HG03280 (cell line): Measurements from ENCODE around the gene DNAH3.
"Not testable (repeated sequence)": the region's sequence is repeated elsewhere in the genome, so short reads cannot be mapped to it uniquely, and the experiment has no call there.

Source experiments
- ATAC-seq: cut with Tn5 transposase; IDR thresholded peaks from one replicate; pipeline ENCODE4 v1.9.1; 2021; ENCODE audit warnings: mild to moderate bottlenecking, moderate library complexity; ENCODE audit not compliant: unreplicated experiment

Gene DNAH3

DNA sequence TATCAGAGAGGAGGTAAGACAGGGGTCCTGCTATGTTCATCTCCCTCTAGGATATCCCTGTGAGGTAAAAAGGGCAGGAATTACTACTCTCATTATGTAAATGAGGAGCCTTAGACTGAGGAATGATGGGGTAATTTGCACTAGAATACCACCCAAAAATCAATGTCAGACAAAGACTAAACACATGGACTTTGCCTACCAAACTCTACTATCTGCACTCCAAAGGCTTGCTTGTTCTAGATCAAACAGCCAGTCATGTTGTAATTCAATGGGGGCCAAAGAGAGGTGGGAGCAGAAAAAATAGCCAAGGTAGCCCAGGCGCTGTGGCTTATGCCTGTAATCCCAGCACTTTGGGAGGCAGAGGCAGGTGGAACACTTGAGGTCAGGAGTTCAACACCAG lies 129.3 kb downstream of the DNAH3 start:
- ATAC-seq: no peak

DNA sequence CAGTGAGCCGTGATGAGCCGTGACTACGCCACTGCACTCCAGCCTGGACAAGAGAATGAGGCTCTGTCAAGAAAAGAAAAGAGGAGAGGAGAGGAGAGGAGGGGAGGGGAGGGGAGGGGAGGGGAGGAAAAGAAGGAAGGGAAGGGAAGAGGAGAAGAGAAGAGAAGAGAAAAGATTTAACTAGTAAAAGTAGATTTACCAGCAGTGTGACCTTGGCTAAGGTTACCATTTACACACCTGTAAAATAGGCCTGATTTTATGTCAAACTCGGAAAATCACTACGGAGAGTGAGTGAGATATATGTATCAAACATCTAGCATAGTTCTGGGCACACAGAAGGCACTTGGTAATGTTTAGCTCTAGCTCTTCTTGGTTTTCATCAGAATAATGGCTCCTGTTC lies 140.8 kb downstream of the DNAH3 start:
- ATAC-seq: no peak

DNA sequence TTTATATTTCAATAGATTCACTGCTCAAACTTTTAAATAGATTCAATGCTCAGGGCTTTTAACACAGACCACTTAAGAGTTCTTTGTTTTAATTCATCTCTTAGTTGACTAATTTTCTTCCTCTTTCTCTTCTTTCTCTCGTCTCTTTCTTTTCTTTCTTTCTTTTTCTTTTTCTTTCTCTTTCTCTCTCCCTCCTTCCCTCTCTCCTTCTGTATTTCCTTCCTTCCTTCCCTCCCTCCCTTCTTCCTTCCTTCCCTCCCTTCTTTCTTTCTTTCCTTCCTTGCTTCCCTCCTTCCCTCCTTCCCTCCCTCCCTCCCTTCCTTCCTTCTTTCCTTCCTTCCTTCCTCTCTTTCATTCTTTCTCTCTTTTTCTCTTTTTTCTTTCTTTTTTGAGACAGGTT lies 145.6 kb downstream of the DNAH3 start:
- no peak for ATAC-seq

DNA sequence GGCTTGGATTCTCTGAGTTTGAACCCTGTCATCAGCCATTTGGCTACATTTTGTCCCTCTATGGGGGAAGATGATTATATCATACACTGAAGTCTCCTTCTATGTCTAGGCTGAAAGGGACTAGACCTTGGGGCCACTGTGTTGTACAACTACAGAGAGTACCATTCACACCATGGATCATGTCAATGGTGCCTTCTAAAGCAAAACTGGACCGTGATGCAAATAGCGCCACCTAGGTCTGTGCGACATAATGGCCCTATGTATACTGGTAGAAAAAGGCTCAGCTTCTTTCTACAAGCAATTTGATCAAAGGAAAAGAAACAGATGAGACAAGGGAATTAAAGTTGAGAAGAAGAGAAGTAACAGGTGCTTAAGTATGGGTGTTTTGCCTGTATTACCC lies 149.4 kb downstream of the DNAH3 start:
- ATAC-seq: no peak

DNA sequence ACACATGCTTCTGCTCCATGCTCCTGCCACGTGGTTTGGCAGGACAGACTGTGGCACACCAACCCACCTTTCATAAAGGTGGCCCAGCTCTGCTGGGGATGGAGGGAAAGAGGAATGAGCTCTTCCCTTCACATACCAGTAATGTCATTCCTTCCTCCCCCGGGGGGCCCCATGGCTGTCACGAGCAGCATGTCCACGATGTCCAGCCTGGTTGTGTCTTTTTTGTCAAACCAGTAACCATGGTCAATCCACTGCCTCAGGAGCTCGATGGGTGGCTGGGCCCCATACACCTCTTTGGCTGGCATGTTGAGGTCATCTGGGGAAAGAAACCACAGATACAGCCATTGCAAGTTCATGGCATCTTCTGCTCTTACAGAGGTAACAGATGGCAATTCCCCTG lies 153.5 kb downstream of the DNAH3 start:
- ATAC-seq: no peak

DNA sequence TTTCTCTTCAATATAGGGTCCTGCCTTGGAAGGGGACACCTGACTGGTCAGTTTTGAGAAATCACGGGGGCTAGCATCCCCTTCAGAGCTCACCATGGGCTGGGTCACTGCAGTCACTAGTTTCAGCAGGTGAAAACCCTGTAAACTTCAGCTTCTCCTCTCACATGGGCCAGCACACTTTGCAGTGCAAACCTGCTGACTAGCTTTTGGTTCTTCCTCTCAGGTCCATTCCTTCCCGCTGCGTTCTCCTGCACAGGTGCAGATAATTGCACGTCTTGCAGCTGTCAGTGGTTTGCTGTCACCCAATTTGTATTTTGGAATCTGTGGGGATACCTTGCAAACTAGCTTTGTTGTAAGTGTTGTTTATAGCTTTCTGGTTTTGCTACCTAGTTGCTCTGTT lies 154.9 kb downstream of the DNAH3 start:
- no peak for ATAC-seq

DNA sequence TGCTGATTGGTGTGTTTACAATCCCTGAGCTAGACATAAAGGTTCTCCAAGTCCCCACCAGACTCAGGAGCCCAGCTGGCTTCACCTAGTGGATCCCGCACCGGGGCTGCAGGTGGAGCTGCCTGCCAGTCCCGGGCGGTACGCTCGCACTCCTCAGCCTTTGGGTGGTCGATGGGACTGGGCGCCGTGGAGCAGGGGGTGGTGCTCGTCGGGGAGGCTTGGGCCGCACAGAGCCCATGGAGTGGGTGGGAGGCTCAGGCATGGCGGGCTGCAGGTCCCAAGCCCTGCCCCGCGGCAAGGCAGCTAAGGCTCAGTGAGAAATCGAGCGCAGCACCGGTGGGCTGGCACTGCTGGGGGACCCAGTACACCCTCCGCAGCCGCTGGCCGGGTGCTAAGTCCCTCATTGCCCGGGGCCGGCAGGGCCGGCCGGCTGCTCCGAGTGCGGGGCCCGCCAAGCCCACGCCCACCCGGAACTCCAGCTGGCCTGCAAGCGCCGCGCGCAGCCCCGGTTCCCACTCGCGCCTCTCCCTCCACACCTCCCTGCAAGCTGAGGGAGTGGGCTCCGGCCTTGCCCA lies 161.1 kb downstream of the DNAH3 start:
- not testable (repeated sequence) for ATAC-seq

DNA sequence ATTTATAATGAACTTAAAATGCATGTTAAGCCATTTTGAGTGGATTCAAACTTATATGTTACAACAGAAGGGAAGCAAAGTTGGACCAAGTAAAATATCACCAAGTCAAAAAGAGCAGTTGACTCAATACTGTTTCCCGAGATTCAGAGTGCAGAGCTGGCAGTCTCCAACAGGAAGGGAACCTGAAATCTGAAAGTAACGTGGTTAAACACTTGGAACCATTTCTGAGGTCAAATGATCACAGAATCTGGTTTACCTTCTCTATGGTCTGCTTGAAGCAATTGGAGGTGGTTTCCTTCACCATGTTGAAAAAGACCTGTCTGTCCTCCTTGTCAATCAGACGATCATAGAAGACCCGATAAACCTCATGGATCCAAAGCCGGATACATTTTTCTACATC lies 163.6 kb downstream of the DNAH3 start:
- ATAC-seq: no peak

DNA sequence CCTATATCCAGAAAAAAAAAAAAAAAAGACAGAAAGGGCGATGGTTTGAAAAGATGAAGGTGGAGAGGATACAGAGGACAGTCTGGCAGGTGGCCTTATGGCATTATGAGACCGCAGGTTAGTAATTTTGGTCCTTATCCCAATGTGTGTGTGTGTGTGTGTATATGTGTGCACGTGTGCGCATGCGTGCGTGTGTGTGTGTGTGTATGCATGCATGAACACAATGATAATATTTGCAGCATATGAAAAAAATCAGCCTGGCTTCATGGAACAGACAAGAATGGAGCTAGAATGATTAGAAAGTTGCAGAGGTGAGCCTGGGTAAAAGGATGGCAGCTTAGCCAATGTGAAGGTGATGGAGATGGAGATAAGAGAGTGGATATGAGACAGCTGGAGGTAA lies 166.6 kb downstream of the DNAH3 start:
- ATAC-seq: no peak

DNA sequence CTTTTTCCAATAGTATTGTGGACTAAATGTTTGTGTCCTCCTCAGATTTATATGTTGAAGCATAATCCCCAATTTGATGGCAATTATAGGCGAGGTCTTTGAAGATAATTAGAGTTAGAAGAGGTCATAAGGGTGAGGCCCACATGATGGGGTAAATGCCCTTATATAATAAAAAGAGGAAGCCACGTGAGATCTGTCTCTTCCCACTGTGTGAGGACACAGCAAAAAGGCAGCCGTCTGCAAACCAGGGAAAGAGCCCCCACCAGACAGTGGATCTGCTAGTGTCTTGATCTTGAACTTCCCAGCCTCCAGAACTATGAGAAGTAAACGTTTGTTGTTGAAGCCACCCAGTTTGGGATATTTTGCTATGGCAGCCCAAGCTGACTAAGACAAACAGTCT lies 174.1 kb downstream of the DNAH3 start:
- no peak for ATAC-seq

DNA sequence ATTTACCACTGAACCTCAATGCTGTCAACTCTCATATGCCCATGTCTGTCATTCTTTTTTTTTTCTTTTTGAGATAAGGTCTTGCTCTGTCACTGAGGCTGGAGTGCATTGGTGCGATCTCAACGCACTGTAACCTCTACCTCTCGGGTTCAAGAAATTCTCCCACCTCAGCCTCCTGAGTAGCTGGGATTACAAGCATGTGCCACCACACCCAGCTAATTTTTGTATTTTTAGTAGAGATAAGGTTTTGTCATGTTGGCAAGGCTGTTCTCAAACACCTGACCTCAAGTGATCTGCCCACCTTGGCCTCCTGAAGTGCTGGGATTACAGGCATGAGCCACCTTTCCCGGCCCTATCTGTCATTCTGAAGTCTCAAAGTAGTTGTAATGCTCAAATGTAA lies 177.4 kb downstream of the DNAH3 start:
- not testable (repeated sequence) for ATAC-seq

DNA sequence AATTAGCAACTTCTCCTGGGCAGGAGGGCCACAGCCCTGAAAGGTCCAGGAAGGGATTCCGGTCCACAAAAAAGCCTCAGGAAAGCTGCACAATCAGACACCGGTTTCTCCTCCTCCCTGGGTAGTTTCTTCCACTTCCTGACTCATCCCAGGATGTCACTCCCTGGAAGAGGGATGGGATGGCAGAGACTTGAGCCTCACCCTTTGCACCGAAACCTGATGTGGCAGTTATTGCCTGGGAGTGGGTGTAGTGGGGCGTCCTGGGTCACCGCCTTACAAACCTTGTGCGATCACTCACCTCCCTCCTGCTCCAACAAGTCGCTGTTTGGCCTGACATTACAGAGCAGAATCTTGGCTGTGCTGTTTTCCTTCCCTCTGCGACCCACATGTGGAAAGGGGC lies 179.2 kb downstream of the DNAH3 start:
- ATAC-seq: no peak

DNA sequence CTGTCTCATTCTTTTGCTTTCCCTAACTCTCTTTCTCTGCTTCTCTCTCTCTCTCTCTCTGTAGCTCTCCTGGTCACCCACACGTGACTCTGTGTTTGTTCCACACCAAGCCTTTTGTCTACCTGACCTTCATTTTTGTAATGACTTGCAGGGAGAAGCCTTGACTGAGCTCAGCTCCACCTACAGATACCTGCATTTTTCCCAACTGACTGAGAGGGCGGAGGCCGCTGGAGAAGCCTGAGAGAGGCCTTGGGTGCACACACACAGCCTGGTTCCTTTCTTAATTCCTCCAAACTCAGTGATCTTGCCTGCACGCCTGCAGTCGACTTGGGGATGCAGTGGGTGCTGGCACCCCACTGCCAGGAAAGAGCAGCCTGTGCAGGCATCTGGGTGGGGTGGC lies 181.3 kb downstream of the DNAH3 start:
- no peak for ATAC-seq

DNA sequence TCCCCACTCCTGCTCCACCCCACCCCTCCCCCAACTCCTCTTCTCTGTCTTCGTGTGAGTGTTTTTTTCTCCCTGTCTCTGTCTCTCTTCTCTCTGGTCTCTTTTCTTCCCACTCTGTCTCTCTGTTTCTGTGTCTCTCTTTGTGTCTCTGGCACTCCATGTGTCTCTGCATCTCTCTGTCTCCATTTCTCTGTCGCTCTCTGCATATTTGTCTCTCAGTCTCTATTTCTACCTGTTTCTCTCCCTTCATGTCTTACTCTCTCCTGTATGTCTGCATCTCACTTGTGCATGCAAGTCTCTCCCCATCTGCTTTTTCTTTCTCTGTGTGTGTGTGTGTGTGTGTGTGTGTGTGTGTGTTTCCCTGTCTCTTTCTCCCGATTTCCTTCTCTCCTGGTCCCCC lies 181.9 kb downstream of the DNAH3 start:
- ATAC-seq: no peak

DNA sequence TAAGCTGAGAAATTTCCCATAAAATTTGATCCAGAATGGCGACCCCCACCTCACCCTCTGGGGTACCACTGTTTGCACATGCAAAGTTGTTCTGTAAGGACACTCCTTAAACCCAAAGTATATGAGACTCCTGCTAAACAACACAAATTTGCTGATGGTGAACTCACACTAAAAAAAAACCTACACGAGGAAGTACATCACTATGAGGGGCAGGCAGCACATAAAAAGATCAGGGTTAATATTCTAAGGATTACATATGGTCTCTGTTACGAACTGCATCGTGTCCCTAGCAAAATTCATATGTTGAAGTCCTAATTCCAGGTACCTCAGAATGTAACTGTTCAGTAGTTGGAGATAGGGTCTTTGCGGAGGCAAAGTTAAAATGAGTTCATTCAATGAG lies 189.7 kb downstream of the DNAH3 start:
- no peak for ATAC-seq

DNA sequence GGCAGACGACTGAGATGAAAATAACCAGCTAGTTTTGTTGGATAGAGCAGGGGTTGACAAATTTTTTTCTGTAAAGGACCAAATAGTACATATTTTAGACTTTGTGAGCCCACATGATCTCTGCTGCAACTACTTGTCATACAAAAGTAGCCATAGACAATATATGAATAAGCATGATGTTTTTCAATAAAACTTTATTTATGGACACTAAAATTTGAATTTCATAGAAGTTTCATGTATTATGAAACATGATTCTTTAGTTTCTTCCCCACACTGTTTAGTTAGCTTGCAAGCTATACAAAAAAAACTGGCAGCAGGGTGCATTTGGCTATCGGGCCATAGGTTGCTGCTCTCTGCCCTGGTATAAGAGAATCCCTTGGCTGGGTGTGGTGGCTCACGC lies 193.5 kb downstream of the DNAH3 start:
- no peak for ATAC-seq

DNA sequence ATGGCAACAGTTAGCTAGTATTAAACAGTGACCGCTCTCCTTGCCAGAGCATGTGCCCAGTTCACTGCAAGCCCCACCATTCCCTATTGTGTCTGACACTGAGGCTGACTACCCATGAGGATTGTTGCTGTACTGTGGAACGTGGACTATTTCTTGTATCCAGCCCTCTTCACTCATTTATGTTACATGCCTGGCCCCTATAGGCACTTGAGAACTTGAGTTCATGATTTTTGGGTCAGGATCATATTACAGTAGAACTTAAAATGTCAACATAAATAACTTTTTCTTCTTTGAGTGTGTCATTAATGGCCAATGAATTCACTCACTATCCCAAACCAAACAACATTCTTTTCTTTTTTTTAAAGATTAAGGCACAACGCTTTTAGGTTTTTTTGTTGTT lies 194.3 kb downstream of the DNAH3 start:
- no peak for ATAC-seq

DNA sequence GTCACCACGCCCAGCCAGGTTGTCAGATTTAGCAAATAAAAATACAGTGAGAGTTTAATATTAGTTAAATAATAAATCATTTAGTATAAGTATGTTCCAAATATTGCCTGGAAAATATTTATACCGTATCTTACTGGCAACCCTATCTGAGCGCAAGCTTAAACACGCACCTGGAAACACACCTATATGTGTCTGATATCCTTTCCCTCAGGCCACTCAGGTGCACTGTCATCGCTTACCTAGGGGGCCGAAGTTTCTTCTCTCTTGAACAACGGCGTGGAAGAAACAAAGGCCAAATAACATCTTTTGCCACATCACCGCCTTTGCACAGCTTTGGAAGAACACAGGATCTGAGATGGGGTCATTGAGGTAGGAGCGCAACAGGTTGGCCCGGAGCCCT lies 196.1 kb downstream of the DNAH3 start:
- no peak for ATAC-seq

DNA sequence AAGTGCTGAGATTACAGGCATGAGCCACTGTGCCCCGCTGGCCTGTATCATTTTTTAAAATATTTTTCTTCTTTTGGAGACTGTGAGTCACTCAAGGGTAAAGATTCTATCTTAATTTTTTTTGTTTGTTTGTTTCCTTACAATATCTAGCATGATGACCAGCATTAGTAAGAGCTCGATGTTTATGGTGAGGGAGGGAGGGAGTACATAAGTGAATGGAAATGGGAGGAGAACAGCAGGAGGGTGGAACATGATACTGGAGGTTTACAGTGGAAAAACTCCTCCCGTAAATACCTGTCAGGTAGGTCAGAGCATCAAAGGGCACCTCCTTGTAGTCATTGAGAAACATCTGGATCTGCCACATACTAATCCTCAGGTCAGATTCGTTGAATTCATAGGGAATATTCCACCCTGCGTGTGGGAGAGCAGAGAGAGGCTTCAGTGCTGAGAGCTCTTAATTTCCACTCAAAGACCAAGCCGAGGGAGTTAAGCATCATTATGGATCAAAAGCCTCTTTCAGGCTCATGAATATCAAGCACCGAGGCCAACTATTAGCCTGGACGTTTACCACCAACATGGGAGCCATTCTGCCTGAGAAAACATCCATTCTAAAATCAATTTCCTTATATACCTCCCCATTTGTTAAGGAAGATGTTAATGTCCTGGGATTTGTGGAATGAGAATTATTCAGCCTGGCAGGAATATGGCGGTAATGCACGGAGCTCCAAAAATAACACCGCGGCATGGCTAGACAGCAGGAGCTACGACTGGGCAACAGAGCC lies 198.3 kb downstream of the DNAH3 start:
- no peak for ATAC-seq

DNA sequence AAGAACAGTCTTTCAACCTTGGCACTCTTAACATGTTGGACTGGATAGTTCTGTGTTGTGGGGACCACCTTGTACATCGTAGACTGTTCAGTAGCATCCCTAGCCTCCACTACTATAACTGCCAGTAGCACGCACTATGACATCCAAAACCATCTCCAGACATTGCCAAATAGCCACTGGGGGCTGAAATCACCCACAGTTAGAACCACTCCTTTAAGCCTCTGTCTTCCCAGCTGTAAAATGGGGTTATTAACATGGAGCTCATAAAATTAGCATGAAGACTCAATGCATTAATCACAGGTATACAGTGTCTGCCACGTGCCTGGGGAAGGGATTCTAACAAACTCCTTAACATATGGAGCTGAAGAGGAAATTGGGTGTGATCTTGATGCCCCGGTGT lies 200.4 kb downstream of the DNAH3 start:
- no peak for ATAC-seq

DNA sequence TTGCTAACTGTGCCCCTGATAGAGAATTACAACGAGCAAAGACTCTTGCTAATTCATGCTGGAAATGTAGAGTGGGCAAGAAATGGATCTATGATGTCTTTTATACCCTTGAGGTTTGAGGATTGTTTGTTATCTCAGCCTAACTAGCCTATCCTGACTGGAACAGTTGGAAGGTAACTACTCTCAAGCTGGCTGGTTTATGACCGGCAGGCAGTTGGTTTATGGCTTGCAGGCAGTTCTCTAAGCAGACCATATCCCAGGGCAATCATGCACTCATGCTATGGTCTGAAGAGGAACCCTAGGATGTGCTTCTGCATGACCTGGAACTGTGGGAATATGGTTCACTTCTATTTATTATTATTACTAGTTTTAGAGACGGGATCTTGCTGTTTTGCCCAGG lies 201.0 kb downstream of the DNAH3 start:
- ATAC-seq: no peak

DNA sequence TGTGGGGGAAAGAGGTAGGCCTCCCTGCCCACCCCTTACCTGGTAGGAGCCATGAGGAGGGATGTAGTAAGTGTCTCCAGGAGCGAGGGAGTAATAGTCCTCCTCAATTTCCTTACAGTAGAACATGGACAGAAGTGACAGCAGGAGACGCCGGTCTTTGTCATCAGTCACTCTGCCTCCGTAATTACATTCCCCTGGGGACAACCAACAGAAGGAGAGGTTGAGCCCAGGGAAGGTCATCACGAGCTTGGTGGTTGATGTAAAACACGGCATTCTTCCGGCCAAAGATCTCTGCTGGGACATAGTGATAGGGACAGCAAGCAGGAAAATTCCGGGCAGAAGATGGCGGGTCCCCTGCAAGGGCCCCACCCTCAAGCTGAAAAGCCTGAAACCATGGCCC lies 202.2 kb downstream of the DNAH3 start:
- no peak for ATAC-seq

DNA sequence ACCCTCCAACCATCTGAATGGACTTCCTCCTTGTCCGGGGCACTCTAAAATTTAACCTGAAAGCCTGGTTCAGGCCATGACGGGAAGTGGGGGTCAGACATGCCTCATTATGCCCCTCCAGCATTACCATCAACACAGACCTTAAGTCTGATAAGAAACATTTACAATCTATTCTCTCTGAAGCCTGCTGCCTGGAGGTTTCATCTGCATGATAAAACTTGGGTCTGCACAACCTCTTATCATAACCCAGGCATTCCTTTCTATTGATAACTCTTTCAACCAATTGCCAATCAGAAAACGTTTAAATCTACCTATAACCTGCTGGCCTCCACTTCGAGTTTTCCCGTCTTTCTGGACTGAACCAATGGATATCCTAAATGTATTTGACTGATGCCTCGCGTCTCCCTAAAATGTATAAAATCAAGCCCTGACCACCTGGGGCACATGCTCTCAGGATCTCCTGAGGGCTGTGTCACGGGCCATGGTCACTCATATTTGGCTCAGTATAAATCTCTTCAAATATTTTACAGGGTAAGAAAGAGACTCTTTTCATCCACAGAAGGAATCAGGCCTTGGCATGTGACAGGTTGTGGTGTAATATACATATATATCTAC lies 204.5 kb downstream of the DNAH3 start:
- no peak for ATAC-seq
